ENCODE measurements around the gene PLXNC1. TPM values are rescaled to one million over a fixed set of nuclear protein-coding genes. Genes with fewer than 3 reads are reported as not detected.

PLXNC1 gene
- total RNA-seq = 10 to 100 TPM; 12.9 to 23.9 (median 19.2) TPM
- 27.4 TPM for total RNA-seq (2013)
- total RNA-seq = 10.9 to 88.9 (median 31.6) reads per million in 29 experiments

- peak; percentile 26 to 82 (median 61) for DNase-seq
- H3K27ac ChIP-seq (ENCODE audit: low read length) = peak within 1 kb of the TSS; percentile 44
- H3K4me3 Mint-ChIP-seq = peak within 1 kb of the TSS; percentile 85 to 93 (median 92)
- H3K27me3 Mint-ChIP-seq = no peaks in the 10 kb centered on the region
- under 1% methylated on average over 53 of the region's 75 CpGs for WGBS (ENCODE audit: insufficient coverage)
- H3K9me3 ChIP-seq = no peaks in the 10 kb centered on the region
- H3K9me3 Mint-ChIP-seq = no peaks in the 10 kb centered on the region
- ChIA-PET CTCF (interaction anchor here (0.6 to 1.0 kb wide), 6 partner anchors 19 to 1226 kb away, joined by 3 to 8 read pairs (median 4); no protein-coding TSS in a partner anchor), POLR2A (interaction anchor here in 1 of 2 donors (0.6 kb wide), 1 partner anchor 918 kb away, joined by 3 read pairs; no protein-coding TSS in a partner anchor)
- H3K4me3 ChIP-seq (ENCODE audit: control insufficient read depth in 1 of 2, extremely low read depth in 1 of 2, low read length in 1 of 2) = peak within 1 kb of the TSS; percentile 64 to 90
- H3K4me1 Mint-ChIP-seq = peaks cover 27 to 37% (median 28%) of the 10 kb centered on the region in 3 donors
- H3K4me1 ChIP-seq (ENCODE audit: control insufficient read depth in 1 of 2, extremely low read depth in 1 of 2, insufficient read depth in 2 of 2, low read length in 2 of 2) = peaks cover 5 to 29% of the 10 kb centered on the region in 2 experiments
- peak; percentile 73 to 77 (median 74) for ATAC-seq (replicated peaks in 1 of 4)
- H3K27ac Mint-ChIP-seq = peak within 1 kb of the TSS; percentile 23 to 66
- no peaks in the 10 kb centered on the region for H3K36me3 ChIP-seq (ENCODE audit: control insufficient read depth in 2 of 2, extremely low read depth in 1 of 2, insufficient read depth in 1 of 2, low read length in 1 of 2)
- H3K27me3 ChIP-seq (replicated peaks in 1 of 2; ENCODE audit: control insufficient read depth in 2 of 2, extremely low read depth in 1 of 2, insufficient read depth in 2 of 2, low read length in 1 of 2) = peaks cover 0 to 5% of the 10 kb centered on the region in 2 experiments
- no peaks in the 10 kb centered on the region for H3K36me3 Mint-ChIP-seq
These were observed at the start of gene PLXNC1 for GRCh38 chr12:94147991-94148738. PLXNC1 (plus strand) TSS chr12:94148577; CDS start chr12:94148972, 395 bp downstream.

- Mint-ChIP-seq H3K9me3 (no peaks in the 10 kb centered on the region), H3K36me3 (no peaks in the 10 kb centered on the region), H3K4me3 (no peak overlapping the region), H3K27ac (no peak overlapping the region), H3K4me1 (peaks cover 16 to 27% (median 21%) of the 10 kb centered on the region in 3 donors), H3K27me3 (peaks cover 5 to 8% of the 10 kb centered on the region in 2 donors)
- no peak overlapping the region for H3K27ac ChIP-seq (ENCODE audit: low read length)
- no peak overlapping the region for H3K4me3 ChIP-seq (ENCODE audit: control insufficient read depth in 1 of 2, extremely low read depth in 1 of 2, low read length in 1 of 2)
- CTCF ChIA-PET = interaction anchor here (0.7 to 7.2 kb wide), 8 partner anchors 92 to 679 kb away, joined by 3 to 294 read pairs (median 57); no protein-coding TSS in a partner anchor
- H3K9me3 ChIP-seq = no peaks in the 10 kb centered on the region
- H3K36me3 ChIP-seq (ENCODE audit: control insufficient read depth in 2 of 2, extremely low read depth in 1 of 2, insufficient read depth in 1 of 2, low read length in 1 of 2) = no peaks in the 10 kb centered on the region
- POLR2A ChIA-PET = interaction anchor here in 1 of 2 donors (1.4 kb wide), 1 partner anchor 594 kb away, joined by 3 read pairs; no protein-coding TSS in a partner anchor
- ATAC-seq (replicated peaks in 1 of 4) (no peak), DNase-seq (no peak)
- peaks cover 8 to 20% of the 10 kb centered on the region in 2 experiments for H3K4me1 ChIP-seq (ENCODE audit: control insufficient read depth in 1 of 2, extremely low read depth in 1 of 2, insufficient read depth in 2 of 2, low read length in 2 of 2)
- peaks cover 0 to 22% of the 10 kb centered on the region in 2 experiments for H3K27me3 ChIP-seq (replicated peaks in 1 of 2; ENCODE audit: control insufficient read depth in 2 of 2, extremely low read depth in 1 of 2, insufficient read depth in 2 of 2, low read length in 1 of 2)
- WGBS (ENCODE audit: insufficient coverage) = 78% methylated on average over 3 of the region's 3 CpGs
These were observed 49.2 kb upstream of the PLXNC1 start for GRCh38 chr12:94099191-94099590.

DNA sequence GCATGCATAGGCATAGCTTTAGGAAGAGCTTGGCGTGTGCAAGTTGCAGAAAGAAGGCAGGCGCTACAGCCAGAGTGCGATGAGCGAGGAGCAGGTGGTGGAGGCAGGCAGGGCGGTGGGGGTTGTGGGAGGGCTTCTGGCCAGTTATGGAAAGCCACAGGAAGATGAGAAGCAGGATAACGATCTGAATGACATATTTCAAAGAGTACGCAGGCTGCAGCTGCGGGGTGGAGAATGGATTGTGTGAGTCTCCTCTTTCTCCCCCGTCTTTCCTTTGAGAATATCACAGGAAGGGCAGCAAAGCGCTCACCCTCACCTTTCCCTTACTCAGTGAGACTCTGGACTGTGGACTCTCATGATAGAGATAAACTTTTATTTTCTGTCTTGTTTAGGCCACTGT is 48.7 kb upstream of the PLXNC1 start:
- Mint-ChIP-seq H3K4me3 (no peak overlapping the region), H3K4me1 (peaks cover 16 to 27% (median 21%) of the 10 kb centered on the region in 3 donors)
- POLR2A ChIA-PET = interaction anchor here in 1 of 2 donors (1.4 kb wide), 1 partner anchor 595 kb away, joined by 3 read pairs; no protein-coding TSS in a partner anchor

GRCh38 chr12:94100211-94100627 is 48.2 kb upstream of the PLXNC1 start:
- Mint-ChIP-seq H3K4me3 (peak overlapping the region; percentile 7 to 85 (median 37)), H3K27ac (peak overlapping the region in 1 of 2 donors; percentile 59)

More for the DNA sequence above, 48.7 kb upstream of the PLXNC1 start:
- CTCF ChIA-PET = interaction anchor here (0.5 to 7.2 kb wide), 11 partner anchors 24 to 1176 kb away, joined by 3 to 294 read pairs (median 19); no protein-coding TSS in a partner anchor
- Mint-ChIP-seq H3K36me3 (no peaks in the 10 kb centered on the region), H3K9me3 (no peaks in the 10 kb centered on the region), H3K27me3 (peaks cover 7 to 9% of the 10 kb centered on the region in 2 donors), H3K27ac (no peak overlapping the region)
- Histone ChIP-seq H3K4me1 (ENCODE audit: control insufficient read depth in 1 of 2, extremely low read depth in 1 of 2, insufficient read depth in 2 of 2, low read length in 2 of 2) (peaks cover 8 to 20% of the 10 kb centered on the region in 2 experiments), H3K9me3 (no peaks in the 10 kb centered on the region), H3K27me3 (replicated peaks in 1 of 2; ENCODE audit: control insufficient read depth in 2 of 2, extremely low read depth in 1 of 2, insufficient read depth in 2 of 2, low read length in 1 of 2) (peaks cover 0 to 22% of the 10 kb centered on the region in 2 experiments), H3K36me3 (ENCODE audit: control insufficient read depth in 2 of 2, extremely low read depth in 1 of 2, insufficient read depth in 1 of 2, low read length in 1 of 2) (no peaks in the 10 kb centered on the region), H3K4me3 (ENCODE audit: control insufficient read depth in 1 of 2, extremely low read depth in 1 of 2, low read length in 1 of 2) (no peak overlapping the region), H3K27ac (ENCODE audit: low read length) (no peak overlapping the region)
- DNase-seq (no peak), ATAC-seq (replicated peaks in 1 of 4) (no peak)
- 68% methylated on average over 5 of the region's 10 CpGs for WGBS (ENCODE audit: insufficient coverage)

GRCh38 chr12:94100990-94101737 is 47.2 kb upstream of the PLXNC1 start:
- POLR2A ChIA-PET = interaction anchor here (0.5 to 0.6 kb wide), 4 partner anchors 26 to 907 kb away, joined by 3 to 11 read pairs (median 4); no protein-coding TSS in a partner anchor
- Mint-ChIP-seq H3K4me1 (peaks cover 16 to 27% (median 21%) of the 10 kb centered on the region in 3 donors), H3K27ac (peak overlapping the region in 1 of 2 donors; percentile 65), H3K9me3 (no peaks in the 10 kb centered on the region), H3K27me3 (peaks cover 9 to 16% of the 10 kb centered on the region in 2 donors), H3K36me3 (no peaks in the 10 kb centered on the region), H3K4me3 (peak overlapping the region; percentile 81 to 85 (median 85))
- H3K27ac ChIP-seq (ENCODE audit: low read length) = no peak overlapping the region
- 38% methylated on average over 26 of the region's 38 CpGs for WGBS (ENCODE audit: insufficient coverage)
- no peaks in the 10 kb centered on the region for H3K9me3 ChIP-seq
- ATAC-seq (replicated peaks in 1 of 4) (peak; percentile 74 to 81 (median 79)), DNase-seq (peak; percentile 35 to 87 (median 70))
- CTCF ChIA-PET = interaction anchor here (0.5 to 7.2 kb wide), 79 partner anchors 10 to 1313 kb away, joined by 3 to 294 read pairs (median 4); partner anchors contain the start of genes CRADD (in 1 of the 2), MRPL42 (in 1 of the 2), SOCS2 (in 1 of the 2) and UBE2N (in 1 of the 2)
- H3K4me3 ChIP-seq (ENCODE audit: control insufficient read depth in 1 of 2, extremely low read depth in 1 of 2, low read length in 1 of 2) = peak overlapping the region; percentile 73 to 80
- H3K36me3 ChIP-seq (ENCODE audit: control insufficient read depth in 2 of 2, extremely low read depth in 1 of 2, insufficient read depth in 1 of 2, low read length in 1 of 2) = no peaks in the 10 kb centered on the region
- peaks cover 0 to 24% of the 10 kb centered on the region in 2 experiments for H3K27me3 ChIP-seq (replicated peaks in 1 of 2; ENCODE audit: control insufficient read depth in 2 of 2, extremely low read depth in 1 of 2, insufficient read depth in 2 of 2, low read length in 1 of 2)
- peaks cover 8 to 20% of the 10 kb centered on the region in 2 experiments for H3K4me1 ChIP-seq (ENCODE audit: control insufficient read depth in 1 of 2, extremely low read depth in 1 of 2, insufficient read depth in 2 of 2, low read length in 2 of 2)

More at GRCh38 chr12:94100211-94100627, 48.2 kb upstream of the PLXNC1 start:
- Histone ChIP-seq H3K27ac (ENCODE audit: low read length) (no peak overlapping the region), H3K27me3 (replicated peaks in 1 of 2; ENCODE audit: control insufficient read depth in 2 of 2, extremely low read depth in 1 of 2, insufficient read depth in 2 of 2, low read length in 1 of 2) (peaks cover 0 to 26% of the 10 kb centered on the region in 2 experiments), H3K36me3 (ENCODE audit: control insufficient read depth in 2 of 2, extremely low read depth in 1 of 2, insufficient read depth in 1 of 2, low read length in 1 of 2) (no peaks in the 10 kb centered on the region), H3K4me1 (ENCODE audit: control insufficient read depth in 1 of 2, extremely low read depth in 1 of 2, insufficient read depth in 2 of 2, low read length in 2 of 2) (peaks cover 8 to 20% of the 10 kb centered on the region in 2 experiments), H3K9me3 (no peaks in the 10 kb centered on the region), H3K4me3 (ENCODE audit: control insufficient read depth in 1 of 2, extremely low read depth in 1 of 2, low read length in 1 of 2) (no peak overlapping the region)
- Mint-ChIP-seq H3K36me3 (no peaks in the 10 kb centered on the region), H3K9me3 (no peaks in the 10 kb centered on the region), H3K4me1 (peaks cover 16 to 27% (median 21%) of the 10 kb centered on the region in 3 donors), H3K27me3 (peaks cover 9 to 13% of the 10 kb centered on the region in 2 donors)
- DNase-seq (peak in 2 of 35 experiments; percentile 3), ATAC-seq (replicated peaks in 1 of 4) (no peak)
- ChIA-PET CTCF (interaction anchor here (0.6 to 7.2 kb wide), 33 partner anchors 9 to 1176 kb away, joined by 3 to 294 read pairs (median 6); no protein-coding TSS in a partner anchor), POLR2A (interaction anchor here in 1 of 2 donors (0.5 to 1.4 kb wide), 2 partner anchors 595 to 908 kb away, joined by 3 to 4 read pairs; no protein-coding TSS in a partner anchor)
- whole genome bisulfite sequencing (ENCODE audit: insufficient coverage) = 48% methylated on average over 5 of the region's 6 CpGs
